ENCODE data around the gene HSPA1L.

Gene HSPA1L

DNA sequence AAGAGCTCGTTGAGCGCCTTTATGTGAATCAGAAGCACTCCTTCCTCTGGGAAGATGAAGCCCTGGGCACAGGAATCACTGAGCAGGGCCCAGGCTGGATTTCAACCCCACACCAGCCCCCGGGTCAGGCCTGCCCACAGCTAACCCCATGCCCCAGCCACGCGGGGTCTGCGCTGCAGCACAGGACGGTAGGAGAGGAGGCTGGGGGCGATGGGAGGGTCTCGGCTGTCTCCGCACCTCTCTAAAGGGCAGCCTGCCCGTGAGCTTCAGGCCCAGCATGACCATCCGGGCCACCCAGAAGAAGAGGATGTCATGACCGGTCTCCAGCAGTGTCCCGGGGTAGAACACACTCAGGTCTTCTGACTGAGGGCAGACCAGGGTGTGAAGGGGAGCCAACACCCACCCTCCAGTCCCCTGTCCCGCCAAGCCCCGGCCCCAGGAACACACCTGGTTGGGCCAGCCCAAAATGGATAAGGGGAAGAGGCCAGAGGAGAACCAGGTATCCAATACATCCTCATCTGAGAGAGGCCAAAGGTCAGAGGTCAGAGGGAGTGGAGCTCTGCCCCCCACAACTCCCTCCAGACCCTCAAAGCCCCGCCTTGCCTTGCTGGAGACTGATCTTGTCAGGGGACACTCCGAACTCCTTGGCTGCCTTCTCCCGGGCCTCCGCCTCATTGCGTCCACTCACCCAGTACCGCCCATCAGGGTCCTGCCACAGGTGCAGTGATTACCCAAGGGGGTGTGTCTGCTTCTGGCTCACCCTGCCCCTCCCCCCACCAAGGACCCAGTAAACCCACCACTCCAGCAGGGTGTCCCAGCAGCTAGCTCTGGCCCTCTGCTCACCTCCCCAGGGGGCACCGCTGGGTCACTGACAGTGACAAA lies 33.6 kb downstream of the HSPA1L start:
- DNase-seq (ENCODE audit: low read depth) = no peak

DNA sequence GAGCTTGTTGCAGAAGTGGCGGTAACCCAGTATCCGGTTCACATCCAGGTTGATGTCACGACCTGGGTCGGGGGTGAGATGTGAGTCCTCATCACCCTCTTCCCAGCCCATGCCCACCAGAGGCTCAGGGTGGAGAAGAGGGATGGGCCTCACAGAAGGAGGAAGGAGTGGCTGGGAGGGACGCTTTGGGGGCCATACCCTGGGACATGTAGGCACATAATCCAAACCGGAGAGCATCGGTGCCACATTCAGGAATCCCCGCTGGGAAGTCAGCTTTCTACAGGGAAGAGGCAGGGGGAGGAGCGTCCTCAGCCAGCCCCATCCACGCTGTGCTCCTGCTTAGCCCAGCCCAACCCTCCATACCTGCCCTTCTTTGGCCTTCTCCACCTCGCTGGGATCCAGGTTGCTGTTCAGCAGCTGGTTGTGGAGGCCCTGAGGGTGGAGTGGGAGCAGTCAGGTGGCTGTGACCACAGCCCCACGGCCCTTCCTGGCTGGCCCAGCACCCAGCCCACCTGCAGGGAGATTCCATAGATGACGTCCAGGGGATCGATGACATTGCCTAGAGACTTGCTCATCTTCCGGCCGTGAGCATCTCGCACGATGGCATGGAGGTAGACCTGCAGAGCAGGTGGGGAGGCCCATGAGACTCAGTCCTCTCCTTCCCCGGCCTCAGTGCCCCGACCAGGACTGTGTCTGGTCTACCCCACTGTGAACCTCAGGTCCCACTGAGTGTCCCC lies 34.4 kb downstream of the HSPA1L start:
- no peak for DNase-seq (ENCODE audit: low read depth)

DNA sequence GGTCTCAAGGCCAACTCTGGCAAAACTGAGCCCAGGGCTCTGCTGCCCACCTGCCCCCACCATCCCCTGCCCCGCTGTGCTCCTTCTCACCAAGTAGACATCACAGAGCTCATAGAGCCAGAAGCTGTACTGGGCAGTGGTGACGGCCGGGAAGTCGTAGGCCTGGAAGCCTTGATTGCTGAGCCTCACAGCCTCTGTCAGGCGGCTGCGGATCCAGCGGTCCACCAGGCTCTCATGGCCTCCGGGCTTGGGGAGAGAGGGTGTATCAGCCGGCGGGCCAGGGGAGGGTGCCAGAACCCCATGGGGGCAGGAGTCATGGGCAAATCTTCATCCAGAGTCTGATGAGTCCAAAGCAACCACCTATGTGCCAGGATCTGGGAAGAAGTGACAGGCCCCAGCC lies 35.2 kb downstream of the HSPA1L start:
- DNase-seq (ENCODE audit: low read depth) = no peak

DNA sequence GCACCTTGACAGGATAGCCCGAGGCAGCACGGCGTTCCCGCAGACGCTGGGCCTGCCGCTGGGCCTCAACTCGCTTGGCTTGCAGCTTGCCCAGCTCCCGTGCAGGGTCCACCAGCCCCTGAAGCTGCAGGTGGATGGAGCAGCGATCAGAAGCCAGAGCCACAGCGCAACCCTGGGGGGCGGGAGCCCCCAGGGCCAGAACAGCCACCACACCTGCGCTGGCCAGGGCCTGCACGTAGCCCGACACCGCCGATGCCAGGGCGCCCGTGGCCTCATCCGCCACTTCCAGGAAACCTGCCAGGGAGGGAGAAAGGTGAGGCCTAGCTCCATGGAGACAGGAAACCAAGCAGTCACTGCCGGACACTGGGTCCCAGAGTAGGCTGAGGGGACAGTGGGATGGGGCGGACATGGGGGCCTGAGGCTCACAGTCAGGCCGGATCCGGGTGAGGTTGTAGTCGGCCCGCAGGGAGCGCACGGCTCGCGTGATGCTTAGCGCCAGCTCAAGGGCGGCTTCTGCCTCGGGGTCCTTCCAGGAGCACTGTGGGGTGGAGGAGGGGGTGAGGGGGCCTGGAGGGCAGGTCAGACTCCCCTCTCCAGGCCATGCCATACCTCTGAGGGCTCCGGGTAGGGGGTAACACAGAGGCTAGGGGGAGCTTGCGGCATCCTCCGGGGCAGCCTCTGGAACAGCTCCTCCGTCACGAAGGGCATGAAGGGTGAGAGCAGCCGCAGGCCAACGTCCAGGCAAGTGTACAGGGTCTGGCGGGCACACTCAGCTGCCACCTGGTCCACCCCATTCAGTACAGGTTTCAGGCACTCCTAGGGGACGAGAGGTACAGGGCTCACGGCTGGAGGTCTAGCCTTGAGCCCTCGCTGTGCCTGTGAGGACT lies 35.8 kb downstream of the HSPA1L start:
- no peak for DNase-seq (ENCODE audit: low read depth)

DNA sequence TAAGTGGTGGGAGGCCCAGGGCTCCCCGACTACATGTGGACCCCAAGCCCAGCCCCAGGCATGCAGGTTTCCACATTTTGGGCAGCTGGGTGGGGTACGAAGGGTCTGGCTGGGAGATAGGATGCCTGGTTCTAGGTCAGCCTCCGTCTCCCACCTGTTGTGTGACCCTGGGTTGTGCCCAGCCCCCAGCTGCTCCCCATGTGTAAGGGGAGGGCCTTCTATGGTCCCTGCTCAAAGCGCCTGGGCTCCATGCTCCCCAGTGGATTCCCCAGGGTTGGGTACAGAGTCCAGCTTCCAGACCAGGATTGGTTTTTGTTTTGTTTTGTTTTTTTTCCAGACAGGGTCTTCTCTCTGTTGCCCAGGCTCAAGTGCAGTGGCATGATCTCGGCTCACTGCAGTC lies 36.9 kb downstream of the HSPA1L start:
- DNase-seq (ENCODE audit: low read depth) = no peak

DNA sequence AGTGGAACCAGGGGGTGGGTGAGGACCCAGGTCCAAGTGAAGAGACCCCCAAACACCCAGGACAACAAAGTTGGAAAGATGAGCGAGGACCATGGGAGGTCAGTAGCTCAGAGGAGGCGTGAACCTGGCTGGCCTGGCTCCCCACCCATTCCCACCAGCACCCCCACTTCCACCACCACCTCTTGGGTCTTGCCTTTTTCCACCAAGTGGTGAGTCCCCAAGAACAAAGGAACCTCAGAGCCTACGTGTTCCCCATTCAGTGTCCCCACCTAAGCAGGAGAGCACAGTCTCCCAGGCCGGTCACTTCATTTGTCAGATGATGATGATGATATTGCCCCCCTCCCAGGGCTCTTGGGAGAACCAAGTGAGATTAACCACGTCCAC lies 37.4 kb downstream of the HSPA1L start:
- DNase-seq (ENCODE audit: low read depth) = no peak

DNA sequence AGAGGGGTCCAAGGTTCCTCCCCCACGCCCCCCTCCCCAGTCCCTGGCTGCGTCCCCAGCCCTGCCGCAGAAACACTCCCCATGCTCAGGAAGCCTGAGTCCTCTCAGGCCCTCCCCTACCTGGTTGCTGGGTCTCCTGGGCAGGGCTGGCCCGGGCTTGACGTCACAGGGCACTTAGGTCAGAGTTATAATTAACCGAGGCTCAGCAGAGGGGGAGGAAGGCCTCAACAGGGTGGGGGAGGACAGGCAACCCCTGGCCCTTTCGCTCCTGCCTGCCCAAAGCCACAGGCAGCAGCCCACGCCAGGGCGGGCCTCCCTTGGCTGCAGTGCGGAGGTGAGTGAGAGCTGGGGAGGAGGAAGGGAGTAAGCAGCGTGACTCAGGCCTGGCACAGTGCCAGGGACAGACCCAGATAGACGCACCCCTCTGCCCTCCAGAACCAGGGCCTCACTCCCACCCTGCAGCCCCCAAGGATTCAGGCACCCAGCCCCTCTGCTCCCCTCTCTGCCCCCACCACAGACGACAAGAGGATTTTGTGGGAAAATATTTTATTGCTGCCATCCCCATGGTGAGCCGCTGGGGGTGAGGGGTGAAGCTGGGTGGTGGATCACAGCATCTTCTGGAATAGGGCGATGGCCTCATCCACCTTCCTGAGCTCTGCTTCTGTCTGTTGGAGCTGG lies 38.0 kb downstream of the HSPA1L start, which contains the start of gene VWA7:
TSS of gene VWA7 (minus strand) at position 340 of the 678 bp plus-strand sequence. CDS start 549 bp downstream, outside the sequence.
- DNase-seq (ENCODE audit: low read depth) = peak; percentile 37

DNA sequence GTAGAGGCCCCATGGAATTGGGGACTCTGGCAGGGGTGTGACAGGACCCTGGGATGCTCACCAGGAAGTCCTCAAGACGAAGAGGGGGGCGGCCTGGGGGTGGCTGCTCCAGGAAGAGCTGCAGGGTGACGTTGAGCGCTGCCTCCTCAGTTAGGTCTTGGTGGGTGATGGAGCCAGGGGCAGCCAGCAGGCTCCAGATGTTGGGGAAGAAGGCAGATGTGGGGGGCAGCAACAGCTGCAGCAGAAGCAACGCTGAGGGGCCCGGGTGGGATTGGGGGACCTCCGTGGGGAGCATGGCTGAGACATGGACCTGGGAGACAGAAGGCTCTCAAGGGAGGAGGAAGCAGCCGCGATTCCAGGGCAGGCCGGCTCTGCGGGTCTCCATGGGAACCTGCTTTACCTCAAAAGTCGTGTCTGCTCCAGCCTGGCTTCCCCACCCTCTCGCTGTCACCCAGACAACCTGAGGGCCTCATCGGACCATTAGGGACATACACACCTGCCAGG lies 38.5 kb downstream of the HSPA1L start:
- no peak for DNase-seq (ENCODE audit: low read depth)

DNA sequence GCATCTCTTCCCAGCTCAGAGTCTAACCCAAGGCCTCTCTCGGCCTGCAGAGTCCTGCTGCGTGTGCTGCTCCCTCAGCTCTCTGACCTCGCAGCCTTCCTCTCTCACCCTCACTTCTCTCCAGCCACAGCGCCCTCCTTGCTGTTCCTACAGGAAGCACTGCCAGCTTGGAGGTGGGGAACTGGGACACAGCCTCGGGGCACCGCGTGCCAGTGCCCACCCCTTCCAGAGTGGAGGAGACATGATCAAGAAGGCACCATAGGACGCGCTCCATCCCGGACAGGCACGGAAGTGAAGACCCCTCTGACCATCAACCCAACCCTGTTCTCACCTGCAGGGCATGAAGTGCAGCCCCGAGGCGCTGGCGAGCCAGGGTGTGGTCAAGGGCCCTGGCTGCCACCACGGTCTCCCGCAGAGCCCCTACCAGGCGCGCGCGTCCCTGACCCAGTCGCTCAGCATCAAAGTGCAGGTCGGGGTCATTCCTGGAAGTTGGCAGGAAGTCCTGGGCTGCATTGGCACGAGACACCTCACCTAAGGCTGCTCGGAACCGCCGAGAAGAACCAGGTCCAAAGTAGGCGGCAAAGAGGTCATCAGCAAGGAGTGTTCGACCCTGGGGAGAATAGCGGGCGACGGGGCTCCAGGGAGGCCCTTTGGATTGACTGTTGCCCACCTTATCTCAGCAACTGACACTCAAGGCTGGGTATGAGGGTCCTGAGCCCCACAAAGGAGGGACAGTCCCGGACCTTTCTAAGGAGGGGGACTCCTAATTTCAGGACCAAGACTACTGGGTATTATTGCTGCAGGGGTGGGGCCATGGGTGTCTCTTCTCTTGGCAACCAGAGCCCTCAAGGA lies 39.2 kb downstream of the HSPA1L start:
- no peak for DNase-seq (ENCODE audit: low read depth)

DNA sequence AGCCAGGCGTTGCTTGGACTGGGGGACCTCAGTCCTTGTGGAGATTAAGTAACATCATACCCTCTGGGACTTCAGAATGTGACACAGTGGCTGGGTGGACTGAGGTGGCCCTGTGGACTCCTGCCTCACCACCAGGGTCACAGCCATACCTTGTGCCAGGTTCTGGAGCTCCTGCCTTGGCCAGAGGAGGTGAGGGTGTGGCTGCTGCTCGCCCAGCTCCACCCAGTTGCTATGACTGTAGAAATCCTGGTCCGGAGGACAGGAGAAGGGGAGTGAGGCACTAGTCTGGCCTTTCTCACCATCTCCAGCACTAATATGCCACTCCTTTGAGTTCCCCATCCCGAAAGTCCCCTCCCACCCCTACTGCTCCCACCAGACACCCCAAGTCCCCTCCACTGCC lies 39.9 kb downstream of the HSPA1L start:
- DNase-seq (ENCODE audit: low read depth) = no peak

DNA sequence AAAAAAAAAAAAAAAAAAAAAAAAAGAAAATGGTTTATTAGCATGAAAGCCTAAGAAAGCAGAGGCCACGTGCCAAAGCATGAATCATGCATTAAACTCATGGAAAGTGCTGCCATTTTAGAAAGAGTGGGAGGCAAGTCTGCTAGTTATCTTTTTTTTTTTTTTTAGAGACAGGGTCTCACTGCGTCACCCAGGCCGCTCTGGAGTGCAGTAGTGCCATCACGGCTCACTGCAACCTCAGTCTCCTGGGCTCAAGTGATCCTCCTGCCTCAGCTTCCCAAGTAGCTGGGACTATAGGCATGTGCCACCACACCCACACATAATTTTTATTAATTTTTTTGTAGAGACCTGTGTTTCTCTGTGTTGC lies 43.1 kb downstream of the HSPA1L start:
- no peak for DNase-seq (ENCODE audit: low read depth)

DNA sequence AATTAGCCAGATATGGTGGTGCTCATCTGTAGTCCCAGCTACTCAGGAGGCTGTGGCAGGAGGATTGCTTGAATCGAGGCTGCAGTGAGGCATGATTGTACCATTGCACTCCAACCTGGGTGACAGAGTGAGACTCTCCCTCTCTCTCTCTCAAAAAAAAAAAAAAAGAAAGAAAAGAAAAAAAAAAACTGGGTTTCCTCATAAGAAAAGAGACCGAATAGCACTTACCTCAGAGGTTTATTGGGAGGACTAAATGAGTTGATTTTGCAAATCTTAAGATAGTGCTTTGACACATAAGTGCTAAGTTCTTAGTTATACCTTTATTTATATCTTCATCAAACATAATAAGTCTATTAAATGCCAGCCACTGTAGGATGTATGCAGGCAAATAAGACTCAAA lies 44.2 kb downstream of the HSPA1L start:
- no peak for DNase-seq (ENCODE audit: low read depth)

DNA sequence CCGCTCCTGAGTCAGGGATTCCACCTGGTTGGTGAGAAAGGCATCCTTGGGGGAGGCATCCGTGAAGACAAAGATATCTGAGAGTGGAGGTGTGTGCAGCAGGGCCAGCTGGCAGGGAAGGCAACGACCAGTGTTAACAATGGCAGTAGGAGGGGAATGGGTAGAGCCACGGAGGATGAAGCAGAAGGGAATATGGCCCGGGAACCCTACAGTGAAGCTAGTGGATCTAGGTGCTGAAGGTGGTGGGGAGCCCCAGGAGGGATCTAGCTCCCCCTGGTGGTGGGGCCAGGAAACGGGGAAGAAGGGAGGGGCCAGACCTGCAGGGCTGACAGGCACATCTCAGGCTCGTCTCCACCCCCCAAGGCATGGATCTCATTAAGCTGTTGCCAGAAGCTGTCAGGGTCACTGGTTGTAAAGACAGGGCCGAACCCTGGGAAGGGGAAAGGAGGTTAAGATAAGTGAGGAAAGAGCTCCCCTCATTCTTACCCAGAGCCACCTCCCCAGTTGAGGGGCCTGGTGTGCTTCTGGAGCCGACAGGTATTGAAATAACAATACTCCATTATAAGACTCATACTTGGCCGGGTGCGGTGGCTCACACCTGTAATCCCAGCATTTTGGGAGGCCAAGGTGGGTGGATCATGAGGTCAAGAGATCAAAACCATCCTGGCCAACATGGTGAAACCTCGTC lies 45.3 kb downstream of the HSPA1L start:
- DNase-seq (ENCODE audit: low read depth) = no peak

DNA sequence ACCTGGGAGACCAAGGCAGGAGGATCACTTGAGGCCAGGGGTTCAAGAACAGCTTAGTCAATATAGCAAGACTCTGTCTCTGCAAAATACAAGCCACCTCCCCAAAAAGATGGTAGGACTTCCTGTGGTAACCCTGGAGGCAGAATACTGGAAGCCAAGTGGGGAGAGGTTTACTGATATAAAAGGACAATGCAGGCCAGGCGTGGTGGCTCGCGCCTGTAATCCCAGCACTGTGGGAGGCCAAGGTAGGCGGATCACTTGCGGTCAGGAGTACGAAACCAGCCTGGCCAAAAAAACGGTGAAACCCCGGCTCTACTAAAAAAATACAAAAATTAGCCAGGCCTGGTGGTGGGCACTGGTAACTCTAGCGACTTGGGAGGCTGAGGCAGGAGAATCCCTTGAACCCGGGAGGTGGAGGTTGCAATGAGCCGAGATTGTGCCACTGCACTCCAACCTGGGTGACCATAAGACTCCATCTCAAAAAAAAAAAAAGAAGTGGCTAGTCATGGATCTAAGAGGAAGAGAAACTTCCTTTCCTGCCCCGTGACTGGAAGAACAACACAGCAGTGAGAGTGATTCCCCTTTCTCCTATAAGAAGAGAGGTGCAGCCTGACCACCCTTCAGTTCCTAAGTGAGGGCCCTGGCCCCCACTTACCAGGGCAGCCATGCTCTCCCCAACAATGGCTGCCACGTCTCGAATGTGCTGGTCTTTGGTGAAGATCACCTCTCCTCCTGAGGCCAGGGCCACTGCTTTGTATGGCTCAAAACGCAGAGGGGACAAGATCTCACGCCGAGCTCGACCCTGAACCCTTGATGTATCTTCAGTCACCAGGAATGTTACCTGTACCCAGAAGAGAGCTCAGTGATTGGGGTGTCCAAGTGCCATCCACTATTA lies 46.5 kb downstream of the HSPA1L start:
- no peak for DNase-seq (ENCODE audit: low read depth)

DNA sequence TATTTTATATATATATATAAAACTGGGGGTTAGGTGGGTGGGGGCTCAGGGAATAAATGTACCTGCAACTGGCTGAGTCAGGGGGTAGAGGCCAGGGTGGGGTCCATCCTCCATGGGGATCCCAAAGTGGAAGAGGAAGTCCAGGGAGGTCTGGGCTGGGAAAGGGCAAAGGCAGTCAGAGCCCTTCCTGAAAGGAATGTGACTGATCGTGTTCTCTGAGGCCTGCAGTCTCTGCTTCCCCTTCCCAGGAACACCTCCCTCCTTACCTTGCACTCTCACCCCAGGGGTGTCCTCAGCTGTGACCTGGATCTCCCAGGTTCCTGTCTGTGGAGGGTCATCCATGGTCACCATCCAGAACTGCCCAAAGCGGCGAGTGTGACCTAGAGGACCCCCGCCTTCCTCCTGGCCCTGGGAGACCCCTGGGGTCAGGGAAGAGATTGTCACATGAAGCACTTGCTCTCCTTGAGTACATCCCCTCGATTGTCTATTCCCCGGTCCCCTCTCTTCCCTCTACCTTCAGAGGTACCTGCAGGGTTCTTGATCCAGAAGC lies 47.9 kb downstream of the HSPA1L start:
- DNase-seq (ENCODE audit: low read depth) = no peak

DNA sequence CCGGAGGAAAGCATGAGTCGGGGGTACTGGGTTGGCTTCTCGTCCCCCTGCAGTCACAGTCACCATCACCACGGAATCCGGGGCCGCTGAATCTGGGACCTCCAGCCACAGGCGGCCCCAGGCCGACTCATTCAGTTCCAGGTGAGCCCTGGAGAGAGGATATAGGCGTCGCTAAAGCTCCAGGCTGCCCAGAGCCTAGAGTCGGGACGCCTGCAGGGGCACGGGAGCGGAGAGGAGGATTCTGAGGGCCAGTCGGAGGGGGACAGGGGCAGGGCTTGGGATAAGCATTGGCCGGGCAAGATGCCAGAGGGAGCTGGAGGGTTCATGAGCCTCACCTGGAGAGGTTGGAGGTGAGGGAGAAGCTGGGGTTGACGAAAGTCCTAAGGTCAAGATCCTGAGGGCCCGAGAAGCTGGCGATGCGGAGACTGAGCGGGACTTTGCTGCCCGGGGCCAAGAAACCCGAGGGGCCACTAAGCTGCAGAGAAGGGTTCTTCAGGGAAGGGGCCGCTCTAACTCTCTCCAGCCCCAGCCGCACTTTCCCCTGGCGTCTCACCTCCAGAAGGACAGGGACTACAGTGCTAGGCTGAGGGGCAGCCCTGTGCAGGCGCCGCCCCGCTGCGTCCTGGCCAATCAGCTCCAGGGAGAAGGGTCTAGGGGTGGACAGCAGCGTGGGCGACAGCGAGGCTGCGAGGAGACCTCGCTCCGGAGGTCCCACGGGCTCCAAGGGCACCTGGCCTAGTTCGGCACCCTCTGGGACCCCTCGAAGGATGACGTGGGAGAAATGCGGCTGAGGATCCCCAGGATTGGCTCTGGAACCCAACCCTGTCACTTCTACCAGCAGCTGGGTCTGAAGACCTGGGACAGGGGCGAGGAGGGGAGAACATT lies 48.9 kb downstream of the HSPA1L start:
- no peak for DNase-seq (ENCODE audit: low read depth)

DNA sequence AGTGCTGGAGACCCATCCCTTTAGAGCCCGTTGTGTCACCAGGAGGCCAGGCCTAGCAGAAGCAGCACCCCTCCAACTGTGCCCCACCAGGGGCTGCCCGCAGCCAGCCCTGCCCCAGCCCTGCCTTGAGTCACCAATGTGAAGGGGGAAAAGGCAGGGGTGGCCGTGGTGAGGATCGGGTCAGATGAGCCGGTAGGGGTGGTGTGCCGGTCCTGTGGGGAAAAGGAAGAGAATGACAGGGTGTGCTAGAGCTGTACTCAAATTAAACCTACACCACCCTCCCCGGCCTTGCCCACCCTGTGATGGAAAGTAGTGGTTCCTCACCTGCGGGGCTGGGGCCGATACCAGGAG lies 49.5 kb downstream of the HSPA1L start:
- DNase-seq (ENCODE audit: low read depth) = no peak

DNA sequence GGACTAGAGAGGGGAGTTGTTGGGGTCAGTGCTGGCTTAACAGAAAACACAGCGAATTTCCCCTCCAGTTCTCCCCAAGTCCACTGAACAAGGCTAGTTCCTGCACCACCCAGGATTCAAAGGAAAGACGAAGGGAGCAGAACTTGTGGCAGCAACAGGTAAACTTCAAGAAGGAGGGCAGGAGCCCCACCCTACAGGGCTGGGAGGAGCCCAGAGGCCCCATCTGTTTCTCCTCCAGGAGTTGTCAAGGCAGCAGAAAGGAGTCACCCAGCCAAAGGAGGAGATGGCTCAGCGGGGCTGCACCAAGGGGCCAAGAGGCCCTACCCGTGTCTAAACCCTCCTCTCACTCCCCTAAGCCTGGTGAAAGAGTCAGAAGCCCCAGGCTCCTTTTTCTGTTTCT lies 50.9 kb downstream of the HSPA1L start:
- no peak for DNase-seq (ENCODE audit: low read depth)

Data from fibroblast of the conjunctiva (primary cell).